ENCODE data around the gene STPG2. TPM values are rescaled to one million over a fixed set of nuclear protein-coding genes. Genes with fewer than 3 reads are reported as not detected.

Gene STPG2
- total RNA-seq, 1 donor from 2014 or later, result 0.99 TPM

DNA sequence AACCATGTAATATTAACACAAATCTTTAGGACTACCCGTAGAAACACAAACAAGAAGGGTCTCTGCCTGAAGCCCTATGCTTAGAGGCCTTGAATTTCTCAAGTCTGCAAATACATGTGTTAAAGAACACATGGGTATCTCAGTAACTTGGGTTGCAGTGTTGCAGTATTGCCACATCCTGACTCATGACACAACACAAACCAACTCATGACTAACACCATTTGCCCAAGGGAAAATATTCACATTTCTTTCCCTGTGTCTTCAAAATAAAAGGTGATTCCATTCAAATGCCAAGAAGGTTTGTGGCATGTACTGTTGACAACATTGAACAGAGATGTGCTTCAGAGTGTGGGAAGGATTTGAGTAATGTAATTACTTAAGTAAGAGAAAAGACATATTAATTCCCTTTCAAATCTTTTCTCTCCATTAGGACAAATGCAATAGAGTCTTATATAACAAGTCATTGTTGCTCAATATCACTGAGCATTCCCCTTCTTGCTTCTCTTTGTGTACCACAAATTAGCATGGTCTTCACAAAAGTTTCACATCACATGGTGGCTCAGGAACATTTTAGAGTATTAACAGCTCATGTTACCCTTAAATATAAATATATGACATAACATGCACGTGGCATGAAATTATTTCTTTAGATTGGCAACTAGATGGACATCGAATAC lies 487.1 kb downstream of the STPG2 start:
- H3K4me2 ChIP-seq, result no peak overlapping the region
- Mint-ChIP-seq H3K36me3 (no peaks in the 10 kb centered on the region), H3K27ac (no peak overlapping the region), H3K9me3 (no peaks in the 10 kb centered on the region), H3K27me3 (ENCODE audit: insufficient read depth, low read depth) (peaks cover 3% of the 10 kb centered on the region), H3K4me1 (peaks cover 3% of the 10 kb centered on the region), H3K4me3 (no peak overlapping the region)
- no peaks in the 10 kb centered on the region for H3K36me3 ChIP-seq
- H3K27ac ChIP-seq, result no peak overlapping the region
- H3K9ac ChIP-seq, result no peak overlapping the region
- H3F3A ChIP-seq (ENCODE audit: low read depth), result no peaks in the 10 kb centered on the region
- no peak overlapping the region for H2AFZ ChIP-seq (replicated peaks)
- H3K79me2 ChIP-seq (ENCODE audit: low read depth), result no peaks in the 10 kb centered on the region
- TF ChIP-seq CTCF (IDR thresholded peaks at IDR 0.05), result no peak
- no peak for TF ChIP-seq EZH2 (IDR thresholded peaks at IDR 0.05)
- TF ChIP-seq EZH2phosphoT487 (IDR thresholded peaks at IDR 0.05), result no peak
- DNase-seq (ENCODE audit: low spot score), result no peak
- no peak overlapping the region for H3K4me3 ChIP-seq
- no peaks in the 10 kb centered on the region for H3K9me3 ChIP-seq (ENCODE audit: low read depth)
- H4K20me1 ChIP-seq (ENCODE audit: low read depth), result no peaks in the 10 kb centered on the region
- H3K27me3 ChIP-seq, result no peaks in the 10 kb centered on the region
- H3K4me1 ChIP-seq, result no peaks in the 10 kb centered on the region

DNA sequence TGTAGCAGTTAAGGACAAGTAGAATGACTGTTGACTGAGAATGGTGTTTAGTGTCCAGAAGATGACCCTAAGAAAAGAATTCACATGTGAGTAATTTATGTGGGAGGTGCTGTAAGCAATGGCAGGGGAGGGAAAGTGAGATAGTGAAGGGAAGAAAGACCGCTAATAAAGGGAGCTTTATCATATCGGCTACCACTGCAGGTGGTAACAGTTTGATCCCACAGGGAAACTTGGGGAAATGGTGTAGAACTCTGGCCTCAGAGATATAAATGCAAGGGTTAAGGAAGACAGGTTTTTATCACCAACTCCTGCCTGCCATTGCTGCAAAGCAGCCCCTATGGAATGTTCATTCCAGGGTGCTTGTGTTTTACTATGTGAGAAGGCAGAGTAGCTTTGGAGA lies 489.6 kb downstream of the STPG2 start:
- peak overlapping the region; percentile 3 for H2AFZ ChIP-seq (replicated peaks)
- TF ChIP-seq EZH2 (IDR thresholded peaks at IDR 0.05) (no peak), CTCF (IDR thresholded peaks at IDR 0.05) (no peak), EZH2phosphoT487 (IDR thresholded peaks at IDR 0.05) (no peak)
- H3K4me3 Mint-ChIP-seq, result no peak overlapping the region
- DNase-seq (ENCODE audit: low spot score), result no peak
- no peaks in the 10 kb centered on the region for H3K4me1 ChIP-seq
- H3F3A ChIP-seq (ENCODE audit: low read depth), result no peaks in the 10 kb centered on the region
- H3K4me1 Mint-ChIP-seq, result peaks cover 3% of the 10 kb centered on the region
- H3K27me3 Mint-ChIP-seq (ENCODE audit: insufficient read depth, low read depth), result peaks cover 3% of the 10 kb centered on the region
- no peak overlapping the region for H3K4me3 ChIP-seq
- no peaks in the 10 kb centered on the region for H4K20me1 ChIP-seq (ENCODE audit: low read depth)
- H3K9me3 Mint-ChIP-seq, result no peaks in the 10 kb centered on the region
- H3K27ac Mint-ChIP-seq, result no peak overlapping the region
- H3K79me2 ChIP-seq (ENCODE audit: low read depth), result no peaks in the 10 kb centered on the region
- no peaks in the 10 kb centered on the region for H3K36me3 Mint-ChIP-seq
- no peaks in the 10 kb centered on the region for H3K27me3 ChIP-seq
- no peaks in the 10 kb centered on the region for H3K9me3 ChIP-seq (ENCODE audit: low read depth)
- no peak overlapping the region for H3K4me2 ChIP-seq
- H3K27ac ChIP-seq, result no peak overlapping the region
- no peak overlapping the region for H3K9ac ChIP-seq
- no peaks in the 10 kb centered on the region for H3K36me3 ChIP-seq

- no peaks in the 10 kb centered on the region for H3K4me1 ChIP-seq
- no peaks in the 10 kb centered on the region for H3K27me3 ChIP-seq
- no peak for DNase-seq (ENCODE audit: low spot score)
- no peak overlapping the region for H3K4me3 Mint-ChIP-seq
- no peaks in the 10 kb centered on the region for H3K9me3 Mint-ChIP-seq
- no peak overlapping the region for H3K27ac ChIP-seq
- no peaks in the 10 kb centered on the region for H3K27me3 Mint-ChIP-seq (ENCODE audit: insufficient read depth, low read depth)
- no peak for TF ChIP-seq EZH2 (IDR thresholded peaks at IDR 0.05)
- no peak for TF ChIP-seq EZH2phosphoT487 (IDR thresholded peaks at IDR 0.05)
- TF ChIP-seq CTCF (IDR thresholded peaks at IDR 0.05), result no peak
- no peaks in the 10 kb centered on the region for H4K20me1 ChIP-seq (ENCODE audit: low read depth)
- H3K4me2 ChIP-seq, result no peak overlapping the region
- no peaks in the 10 kb centered on the region for H3F3A ChIP-seq (ENCODE audit: low read depth)
- no peak overlapping the region for H3K4me3 ChIP-seq
- no peak overlapping the region for H2AFZ ChIP-seq (replicated peaks)
- H3K27ac Mint-ChIP-seq, result no peak overlapping the region
- H3K36me3 ChIP-seq, result no peaks in the 10 kb centered on the region
- peaks cover 14% of the 10 kb centered on the region for H3K4me1 Mint-ChIP-seq
- no peak overlapping the region for H3K9ac ChIP-seq
- no peaks in the 10 kb centered on the region for H3K36me3 Mint-ChIP-seq
- no peaks in the 10 kb centered on the region for H3K79me2 ChIP-seq (ENCODE audit: low read depth)
- no peaks in the 10 kb centered on the region for H3K9me3 ChIP-seq (ENCODE audit: low read depth)
Measured at GRCh38 chr4:97646997-97647396, 496.3 kb downstream of the STPG2 start.
